IMR-90 (cell line): ENCODE results near the gene ELFN2. TPM values are rescaled to one million over a fixed set of nuclear protein-coding genes. Genes with fewer than 3 reads are reported as not detected.

Experiments
- ATAC-seq: fragments of 200-7000 bp; cut with Tn5 transposase; 2 replicates; pipeline ENCODE4 v1.9.1; 2020; ENCODE audit warnings: low read depth, mild to moderate bottlenecking, moderate library complexity
- BruUV-seq: library from RNA; stranded (reverse); fragments of 400-500 nt; replicated peaks from 2 replicates; lab custom pipeline; 2021; lab: Mats Ljungman, UMichigan
- CTCF ChIA-PET: fragments of 300-600 bp; formaldehyde crosslinking; extraction: SDS; loops from one replicate; lab custom pipeline; 2021; ENCODE audit warnings: antibody characterized with exemption; lab: Yijun Ruan, JAX
- POLR2A ChIA-PET: fragments of 300-600 bp; sonication (Branson Sonifier 250); formaldehyde crosslinking; loops from one replicate; lab custom pipeline; 2022; ENCODE audit warnings: antibody characterized with exemption; ENCODE audit not compliant: unreplicated experiment; lab: Charles Lee
- DNase-seq: peaks from one replicate; pipeline ENCODE4 v3.0.0; 2013
- H2AFZ ChIP-seq: replicated peaks from 2 replicates; pipeline ENCODE3; 2013; ENCODE audit warnings: low read length, mild to moderate bottlenecking; ENCODE audit not compliant: poor library complexity
- H2AK5ac ChIP-seq: 2 replicates; pipeline ENCODE4 v1.6.1; 2013; ENCODE audit warnings: low read depth, low read length, inconsistent platforms
- H2AK9ac ChIP-seq: replicated peaks from 2 replicates; pipeline ENCODE3; 2013; ENCODE audit warnings: mild to moderate bottlenecking, low read depth, low read length, moderate library complexity; ENCODE audit not compliant: poor library complexity
- H2BK120ac ChIP-seq: 2 replicates; pipeline ENCODE4 v1.6.1; 2013; ENCODE audit warnings: low read depth, low read length, inconsistent platforms
- H2BK15ac ChIP-seq: 3 replicates; pipeline ENCODE4 v1.6.1; 2013; ENCODE audit warnings: low read depth, low read length, inconsistent platforms
- H2BK20ac ChIP-seq: 2 replicates; pipeline ENCODE4 v1.6.1; 2013; ENCODE audit warnings: low read depth, mild to moderate bottlenecking, inconsistent platforms, low read length, moderate library complexity
- H2BK5ac ChIP-seq: 2 replicates; pipeline ENCODE4 v1.6.1; 2013; ENCODE audit warnings: mild to moderate bottlenecking, low read depth, low read length, inconsistent platforms; ENCODE audit not compliant: poor library complexity, severe bottlenecking
- H3K14ac ChIP-seq: replicated peaks from 2 replicates; pipeline ENCODE4 v1.6.1; 2013; ENCODE audit warnings: low read depth, low read length, inconsistent platforms
- H3K18ac ChIP-seq: 2 replicates; pipeline ENCODE4 v1.6.1; 2013; ENCODE audit warnings: low read depth, low read length, control low read depth
- H3K23ac ChIP-seq: 2 replicates; pipeline ENCODE4 v1.6.1; 2013; ENCODE audit warnings: low read depth, low read length, inconsistent platforms
- H3K27ac ChIP-seq: 2 replicates; pipeline ENCODE4 v1.5.1; 2013; ENCODE audit warnings: mild to moderate bottlenecking, control low read depth, low read length; ENCODE audit not compliant: insufficient read depth
- H3K27me3 ChIP-seq: 2 replicates; pipeline ENCODE4 v1.6.1; 2013; ENCODE audit warnings: low read length; ENCODE audit not compliant: control insufficient read depth, insufficient read depth
- H3K36me3 ChIP-seq: 2 replicates; pipeline ENCODE4 v1.6.1; 2013; ENCODE audit warnings: low read length, mixed read lengths; ENCODE audit not compliant: control insufficient read depth, insufficient read depth
- H3K4ac ChIP-seq: 2 replicates; pipeline ENCODE4 v1.6.1; 2013; ENCODE audit warnings: low read depth, low read length, inconsistent platforms
- H3K4me1 ChIP-seq: 2 replicates; pipeline ENCODE4 v1.6.1; 2013; ENCODE audit warnings: low read length, mixed read lengths; ENCODE audit not compliant: control insufficient read depth, insufficient read depth
- H3K4me2 ChIP-seq: 2 replicates; pipeline ENCODE4 v1.6.1; 2013; ENCODE audit warnings: low read depth, mild to moderate bottlenecking, control low read depth, low read length, moderate library complexity
- H3K4me3 ChIP-seq: 2 replicates; pipeline ENCODE4 v1.5.1; 2013; ENCODE audit warnings: low read depth, mild to moderate bottlenecking, control low read depth, low read length, moderate library complexity; ENCODE audit not compliant: insufficient read depth
- H3K56ac ChIP-seq: 2 replicates; pipeline ENCODE4 v1.6.1; 2013; ENCODE audit warnings: low read length, inconsistent platforms; ENCODE audit not compliant: insufficient read depth; ENCODE audit errors: extremely low read depth
- H3K79me1 ChIP-seq, 2 experiments: 2 replicates each; pipeline ENCODE4 v1.6.1; 2013; ENCODE audit warnings: low read length in 2 of 2, inconsistent platforms in 1 of 2, low read depth in 1 of 2
- H3K9ac ChIP-seq: 2 replicates; pipeline ENCODE4 v1.6.1; 2013; ENCODE audit warnings: low read depth, low read length, control low read depth
- H3K9me1 ChIP-seq: 2 replicates; pipeline ENCODE4 v1.6.1; 2013; ENCODE audit warnings: low read length, inconsistent platforms; ENCODE audit not compliant: insufficient read depth
- H3K9me3 ChIP-seq: 2 replicates; pipeline ENCODE4 v1.6.1; 2013; ENCODE audit warnings: low read length; ENCODE audit not compliant: control insufficient read depth, insufficient read depth
- H4K20me1 ChIP-seq: 2 replicates; pipeline ENCODE4 v1.6.1; 2013; ENCODE audit warnings: low read length, inconsistent platforms; ENCODE audit not compliant: insufficient read depth
- H4K5ac ChIP-seq: 2 replicates; pipeline ENCODE4 v1.6.1; 2013; ENCODE audit warnings: mild to moderate bottlenecking, low read depth, low read length, control low read depth
- H4K8ac ChIP-seq, 2 experiments: 2 replicates each; pipeline ENCODE4 v1.6.1; 2013; ENCODE audit warnings: low read depth in 2 of 2, low read length in 2 of 2, control low read depth in 1 of 2, inconsistent platforms in 1 of 2
- H4K91ac ChIP-seq: 2 replicates; pipeline ENCODE4 v1.6.1; 2013; ENCODE audit warnings: low read depth, low read length, inconsistent platforms; ENCODE audit not compliant: insufficient read depth
- BHLHE40 ChIP-seq: fragments of 150-350 bp; IDR thresholded peaks from 2 replicates; pipeline ENCODE4 v1.6.1; 2016; ENCODE audit warnings: mild to moderate bottlenecking, low read depth, low read length
- FOS ChIP-seq: fragments of 150-350 bp; IDR thresholded peaks from 2 replicates; pipeline ENCODE4 v1.6.1; 2016; ENCODE audit warnings: low read depth, low read length
- MAFK ChIP-seq: IDR thresholded peaks from 2 replicates; pipeline ENCODE4 v1.6.1; 2012; ENCODE audit warnings: low read depth, low read length, improper control_type of control experiment
- MAZ ChIP-seq: IDR thresholded peaks from 2 replicates; pipeline ENCODE4 v1.6.1; 2012; ENCODE audit warnings: low read depth, mild to moderate bottlenecking, low read length, improper control_type of control experiment, moderate library complexity, borderline replicate concordance
- NFE2L2 ChIP-seq: fragments of 150-350 bp; IDR thresholded peaks from 2 replicates; pipeline ENCODE4 v1.6.1; 2016; ENCODE audit warnings: low read depth, mild to moderate bottlenecking, low read length
- POLR2A ChIP-seq: IDR thresholded peaks from 2 replicates; pipeline ENCODE4 v1.6.1; 2012; ENCODE audit warnings: mild to moderate bottlenecking, low read depth, low read length
- RFX5 ChIP-seq: IDR thresholded peaks from 2 replicates; pipeline ENCODE4 v1.8.0; 2012; ENCODE audit warnings: low read depth, mild to moderate bottlenecking, low read length, moderate library complexity
- SMC3 ChIP-seq: fragments of 150-350 bp; IDR thresholded peaks from 2 replicates; pipeline ENCODE4 v1.6.1; 2016; ENCODE audit warnings: low read depth, mild to moderate bottlenecking, antibody characterized with exemption, low read length, moderate library complexity
- WGBS, 2 experiments: methylation state at CpG; one replicate each; pipeline versions ENCODE4 v1.1.5 to v1.1.7; 2013; ENCODE audit warnings: missing lambda C conversion rate in 2 of 2; ENCODE audit not compliant: insufficient read length in 1 of 2; ENCODE audit errors: extremely low coverage in 2 of 2; 5-methylcytosine and 5-hydroxymethylcytosine counted together
- dilution Hi-C: fragments of 300-500 bp; cut with HindIII; formaldehyde crosslinking; loops from one replicate; pipeline ENCODE4 v1.14.3; 2018; ENCODE audit warnings: low sequenced_read_pairs; ENCODE audit not compliant: unreplicated experiment
- in situ Hi-C: fragments of 300-500 bp; cut with MboI; formaldehyde crosslinking; loops from 3 replicates; pipeline ENCODE4 v1.14.3; 2019; ENCODE audit warnings: low sequenced_read_pairs, inconsistent platforms, mixed read lengths
- intact Hi-C: fragments of 100-400 bp; cut with micrococcal nuclease; formaldehyde crosslinking; loops from 2 replicates; pipeline ENCODE4 v1.10.0; 2022
- polyA plus RNA-seq, 3 experiments: library from polyadenylated mRNA; depleted of rRNA; stranded (reverse); fragments of >200 nt; gene quantifications; 2 replicates each; pipeline ENCODE4 v1.2.3, GENCODE V29; 2012; ENCODE audit warnings: low replicate concordance in 1 of 3
- total RNA-seq: library from RNA; depleted of rRNA; stranded (reverse); fragments of >200 nt; gene quantifications from 2 replicates; pipeline ENCODE4 v1.2.3, GENCODE V29; 2012
- TF ChIP-seq, protein P1 (sequence below): conservative IDR thresholded peaks from 2 replicates; pipeline ENCODE4 v1.5.1; 2012; ENCODE audit warnings: mild to moderate bottlenecking, low read depth, low read length, improper control_type of control experiment
- TF ChIP-seq, protein P2 (sequence below): fragments of 150-350 bp; IDR thresholded peaks from 2 replicates; pipeline ENCODE4 v1.6.1; 2017; ENCODE audit warnings: mild to moderate bottlenecking, antibody characterized with exemption, low read length, low read depth
- TF ChIP-seq, protein P3 (sequence below): fragments of 150-350 bp; IDR thresholded peaks from 2 replicates; pipeline ENCODE4 v1.6.1; 2016; ENCODE audit warnings: low read depth, mild to moderate bottlenecking, low read length, moderate library complexity, borderline replicate concordance

ELFN2 gene
- total and polyA plus RNA-seq, 2 of the 4 experiments (the other 2 are of a cell fraction), result 0.72 to 5.0 TPM

DNA sequence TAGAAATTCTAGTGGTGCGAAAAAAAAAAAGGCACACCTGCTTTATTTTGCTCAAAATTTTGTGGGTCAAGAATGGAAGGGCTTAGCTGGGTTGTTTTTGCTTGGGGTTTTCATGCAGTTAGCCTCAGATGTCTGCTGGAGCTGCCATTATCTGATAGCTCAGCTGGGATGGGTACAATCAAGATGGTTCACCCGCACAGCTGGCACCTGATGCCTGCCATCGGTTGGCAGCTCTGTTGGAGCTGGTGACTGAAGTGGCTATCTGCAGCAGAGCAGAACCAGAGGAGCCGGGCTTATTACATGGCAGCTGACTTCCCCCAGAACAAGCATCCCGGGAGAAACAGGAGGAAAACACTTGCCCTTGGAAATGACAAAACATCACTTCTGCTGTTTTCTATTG, 12.1 kb upstream of the ELFN2 start:
- no peak overlapping the region for H2AK5ac ChIP-seq
- no peaks in the 10 kb centered on the region for H3K4me1 ChIP-seq
- H2AK9ac ChIP-seq, result no peak overlapping the region
- H3K56ac ChIP-seq, result no peak overlapping the region
- no peak overlapping the region for H3K4me2 ChIP-seq
- H4K8ac ChIP-seq, result no peak overlapping the region
- in situ Hi-C loops, result no loop called here
- no peak overlapping the region for H2BK20ac ChIP-seq
- H2BK120ac ChIP-seq, result no peak overlapping the region
- peaks cover 11% of the 10 kb centered on the region for H3K9me3 ChIP-seq
- H3K27ac ChIP-seq, result no peak overlapping the region
- CTCF ChIA-PET, result no interaction called here
- peaks cover 2% of the 10 kb centered on the region; the same call in 1 of the 2 replicates for H3K27me3 ChIP-seq
- dilution Hi-C loops, result no loop called here
- H4K91ac ChIP-seq, result no peak overlapping the region
- DNase-seq, result no peak
- POLR2A ChIA-PET, result no interaction called here
- no TSS peak for BruUV-seq
- no peak overlapping the region for H3K23ac ChIP-seq
- no peak overlapping the region for H2BK15ac ChIP-seq
- H3K4ac ChIP-seq, result no peak overlapping the region
- no peak overlapping the region for H4K5ac ChIP-seq
- WGBS, 2 experiments, result no CpG with 5 or more reads among the region's 5 CpGs
- no peak overlapping the region for H2AFZ ChIP-seq
- H3K4me3 ChIP-seq, result no peak overlapping the region
- H3K36me3 ChIP-seq, result no peaks in the 10 kb centered on the region
- no peak overlapping the region for H3K14ac ChIP-seq
- ATAC-seq, result no peak
- H3K79me1 ChIP-seq, result no peaks in the 10 kb centered on the region
- no peak overlapping the region for H3K18ac ChIP-seq
- intact Hi-C loops, result no loop called here
- H3K9ac ChIP-seq, result no peak overlapping the region
- H3K9me1 ChIP-seq, result no peaks in the 10 kb centered on the region
- no peak for TF ChIP-seq NFE2L2
- no peak for TF ChIP-seq SMC3
- TF ChIP-seq, protein P1, sequence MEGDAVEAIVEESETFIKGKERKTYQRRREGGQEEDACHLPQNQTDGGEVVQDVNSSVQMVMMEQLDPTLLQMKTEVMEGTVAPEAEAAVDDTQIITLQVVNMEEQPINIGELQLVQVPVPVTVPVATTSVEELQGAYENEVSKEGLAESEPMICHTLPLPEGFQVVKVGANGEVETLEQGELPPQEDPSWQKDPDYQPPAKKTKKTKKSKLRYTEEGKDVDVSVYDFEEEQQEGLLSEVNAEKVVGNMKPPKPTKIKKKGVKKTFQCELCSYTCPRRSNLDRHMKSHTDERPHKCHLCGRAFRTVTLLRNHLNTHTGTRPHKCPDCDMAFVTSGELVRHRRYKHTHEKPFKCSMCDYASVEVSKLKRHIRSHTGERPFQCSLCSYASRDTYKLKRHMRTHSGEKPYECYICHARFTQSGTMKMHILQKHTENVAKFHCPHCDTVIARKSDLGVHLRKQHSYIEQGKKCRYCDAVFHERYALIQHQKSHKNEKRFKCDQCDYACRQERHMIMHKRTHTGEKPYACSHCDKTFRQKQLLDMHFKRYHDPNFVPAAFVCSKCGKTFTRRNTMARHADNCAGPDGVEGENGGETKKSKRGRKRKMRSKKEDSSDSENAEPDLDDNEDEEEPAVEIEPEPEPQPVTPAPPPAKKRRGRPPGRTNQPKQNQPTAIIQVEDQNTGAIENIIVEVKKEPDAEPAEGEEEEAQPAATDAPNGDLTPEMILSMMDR, result no peak
- TF ChIP-seq RFX5, result no peak
- no peak for TF ChIP-seq MAZ
- TF ChIP-seq POLR2A, result no peak
- no peak for TF ChIP-seq MAFK
- TF ChIP-seq FOS, result no peak
- TF ChIP-seq, protein P2, sequence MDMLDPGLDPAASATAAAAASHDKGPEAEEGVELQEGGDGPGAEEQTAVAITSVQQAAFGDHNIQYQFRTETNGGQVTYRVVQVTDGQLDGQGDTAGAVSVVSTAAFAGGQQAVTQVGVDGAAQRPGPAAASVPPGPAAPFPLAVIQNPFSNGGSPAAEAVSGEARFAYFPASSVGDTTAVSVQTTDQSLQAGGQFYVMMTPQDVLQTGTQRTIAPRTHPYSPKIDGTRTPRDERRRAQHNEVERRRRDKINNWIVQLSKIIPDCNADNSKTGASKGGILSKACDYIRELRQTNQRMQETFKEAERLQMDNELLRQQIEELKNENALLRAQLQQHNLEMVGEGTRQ, result no peak
- no peak for TF ChIP-seq BHLHE40
- TF ChIP-seq, protein P3, sequence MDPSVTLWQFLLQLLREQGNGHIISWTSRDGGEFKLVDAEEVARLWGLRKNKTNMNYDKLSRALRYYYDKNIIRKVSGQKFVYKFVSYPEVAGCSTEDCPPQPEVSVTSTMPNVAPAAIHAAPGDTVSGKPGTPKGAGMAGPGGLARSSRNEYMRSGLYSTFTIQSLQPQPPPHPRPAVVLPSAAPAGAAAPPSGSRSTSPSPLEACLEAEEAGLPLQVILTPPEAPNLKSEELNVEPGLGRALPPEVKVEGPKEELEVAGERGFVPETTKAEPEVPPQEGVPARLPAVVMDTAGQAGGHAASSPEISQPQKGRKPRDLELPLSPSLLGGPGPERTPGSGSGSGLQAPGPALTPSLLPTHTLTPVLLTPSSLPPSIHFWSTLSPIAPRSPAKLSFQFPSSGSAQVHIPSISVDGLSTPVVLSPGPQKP, result no peak
- H4K20me1 ChIP-seq, result no peaks in the 10 kb centered on the region
- H2BK5ac ChIP-seq, result no peak overlapping the region
